PFSK-1 (cell line): ENCODE data around the gene MAN1C1.

Experiments
- FOXP2 ChIP-seq: optimal IDR thresholded peaks from 2 replicates; pipeline ENCODE3; 2011; ENCODE audit warnings: borderline replicate concordance, control low read depth, inconsistent platforms; ENCODE audit not compliant: insufficient read depth; ENCODE audit errors: extremely low read length, extremely low read depth
- POLR2AphosphoS5 ChIP-seq: IDR thresholded peaks from 2 replicates; pipeline ENCODE4 v1.6.1; 2012; ENCODE audit warnings: low read depth, mild to moderate bottlenecking, control low read depth, low read length, moderate library complexity
- REST ChIP-seq, 2 experiments: IDR thresholded peaks; 2 replicates each; pipeline versions ENCODE4 v1.6.1 to v1.8.0; 2011 to 2012; ENCODE audit warnings: low read depth in 2 of 2, low read length in 2 of 2, control low read depth in 1 of 2, inconsistent platforms in 1 of 2, mild to moderate bottlenecking in 1 of 2, moderate library complexity in 1 of 2; ENCODE audit not compliant: insufficient read depth in 1 of 2
- SIN3A ChIP-seq: IDR thresholded peaks from 2 replicates; pipeline ENCODE4 v1.6.1; 2012; ENCODE audit warnings: mild to moderate bottlenecking, low read length, moderate library complexity, borderline replicate concordance; ENCODE audit not compliant: insufficient read depth
- TAF1 ChIP-seq: IDR thresholded peaks from 2 replicates; pipeline ENCODE4 v1.6.1; 2012; ENCODE audit warnings: low read length, control low read depth, borderline replicate concordance; ENCODE audit not compliant: insufficient read depth

MAN1C1 gene

DNA sequence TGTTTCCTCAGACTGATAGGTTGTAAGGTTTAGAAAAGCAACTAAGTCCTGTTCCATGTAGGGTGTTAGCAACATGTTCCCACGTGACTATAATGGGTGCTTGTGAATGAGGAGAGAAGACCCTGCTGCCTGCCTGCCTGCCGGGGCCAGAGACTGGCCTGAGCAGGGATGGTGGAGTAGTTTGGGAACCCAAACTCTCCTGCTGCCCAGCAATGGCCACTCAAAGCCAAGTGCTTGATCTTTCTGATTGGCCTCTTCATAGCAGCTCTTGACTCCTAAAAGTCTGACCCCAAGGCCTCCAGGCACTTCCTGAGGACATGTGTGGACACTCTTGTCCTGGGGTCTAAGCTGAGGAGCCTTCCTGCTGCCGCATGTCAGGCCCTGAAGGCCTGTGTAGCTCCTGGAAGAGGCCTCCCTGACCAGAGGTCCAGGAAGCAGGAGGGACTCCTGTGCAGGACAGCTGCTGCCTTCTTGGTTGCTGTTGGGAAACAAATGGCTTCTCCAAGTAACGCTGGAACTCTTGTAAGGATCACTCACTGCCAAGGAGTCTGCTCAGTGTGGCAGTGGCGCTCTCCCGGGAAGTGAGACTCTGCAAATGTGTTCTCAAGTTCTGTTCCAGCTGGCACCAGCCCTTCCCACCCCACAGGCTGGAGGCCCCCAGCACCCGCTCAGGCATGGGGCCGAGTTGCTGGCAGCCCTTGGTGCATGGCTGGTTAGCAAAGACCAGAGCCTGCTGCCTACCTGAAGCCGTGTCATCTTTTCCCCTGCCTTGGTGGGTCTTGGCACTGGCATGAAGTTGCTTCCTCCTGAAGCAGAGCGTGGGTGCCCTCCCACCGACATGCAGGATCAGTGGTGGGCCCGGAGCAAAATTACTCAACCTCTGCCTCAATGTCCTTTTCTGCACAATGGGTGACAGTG is 35.5 kb downstream of the MAN1C1 start:
- TF ChIP-seq TAF1 (no peak), POLR2AphosphoS5 (no peak), REST (IDR thresholded peaks at IDR 0.05; ENCODE audit: insufficient read depth in 1 of 2, low read depth in 2 of 2, low read length in 2 of 2) (no peak), FOXP2 (no peak), SIN3A (no peak)

- TF ChIP-seq SIN3A (no peak), FOXP2 (no peak), POLR2AphosphoS5 (no peak), REST (IDR thresholded peaks at IDR 0.05; ENCODE audit: insufficient read depth in 1 of 2, low read depth in 2 of 2, low read length in 2 of 2) (no peak), TAF1 (no peak)
These were observed 37.0 kb downstream of the MAN1C1 start for GRCh38 chr1:25653558-25653957.

DNA sequence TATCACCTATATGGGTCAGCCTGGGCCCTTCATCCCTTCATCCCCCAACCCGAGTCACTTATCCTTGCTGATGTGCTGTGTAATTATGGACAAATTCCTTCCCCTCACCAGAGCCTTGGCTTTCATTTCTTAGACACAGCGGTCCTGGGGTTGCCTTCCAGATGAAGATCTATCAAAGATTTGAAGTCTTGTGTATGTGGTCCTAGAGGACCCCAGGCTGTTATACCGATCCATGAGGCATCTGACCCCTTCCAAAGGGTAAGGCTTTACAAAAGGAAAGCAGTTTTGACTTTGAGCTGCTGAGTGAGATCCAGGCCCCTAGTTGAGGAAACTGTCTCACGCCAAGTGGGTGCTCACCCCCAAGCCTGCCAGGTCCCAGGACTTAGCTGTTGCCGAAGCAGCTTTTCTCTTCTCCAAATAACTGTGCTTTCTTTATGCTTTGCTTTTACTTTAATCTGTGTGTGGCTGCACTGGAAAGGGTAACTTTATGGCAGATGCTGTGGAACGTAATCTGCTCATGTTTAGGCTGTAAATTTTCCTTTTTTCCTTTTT is 37.6 kb downstream of the MAN1C1 start:
- TF ChIP-seq POLR2AphosphoS5 (no peak), FOXP2 (no peak), REST (IDR thresholded peaks at IDR 0.05; ENCODE audit: insufficient read depth in 1 of 2, low read depth in 2 of 2, low read length in 2 of 2) (no peak), SIN3A (no peak), TAF1 (no peak)

GRCh38 chr1:25657121-25657882 is 40.7 kb downstream of the MAN1C1 start:
- TF ChIP-seq REST (IDR thresholded peaks at IDR 0.05; ENCODE audit: insufficient read depth in 1 of 2, low read depth in 2 of 2, low read length in 2 of 2): no peak
- TF ChIP-seq FOXP2: no peak
- no peak for TF ChIP-seq TAF1
- TF ChIP-seq SIN3A: no peak
- no peak for TF ChIP-seq POLR2AphosphoS5
